ENCODE results near the gene SHROOM3. TPM values are rescaled to one million over a fixed set of nuclear protein-coding genes. Genes with fewer than 3 reads are reported as not detected.

SHROOM3 gene
- total RNA-seq, 1 donor from 2014 or later, result 54.9 TPM

DNA sequence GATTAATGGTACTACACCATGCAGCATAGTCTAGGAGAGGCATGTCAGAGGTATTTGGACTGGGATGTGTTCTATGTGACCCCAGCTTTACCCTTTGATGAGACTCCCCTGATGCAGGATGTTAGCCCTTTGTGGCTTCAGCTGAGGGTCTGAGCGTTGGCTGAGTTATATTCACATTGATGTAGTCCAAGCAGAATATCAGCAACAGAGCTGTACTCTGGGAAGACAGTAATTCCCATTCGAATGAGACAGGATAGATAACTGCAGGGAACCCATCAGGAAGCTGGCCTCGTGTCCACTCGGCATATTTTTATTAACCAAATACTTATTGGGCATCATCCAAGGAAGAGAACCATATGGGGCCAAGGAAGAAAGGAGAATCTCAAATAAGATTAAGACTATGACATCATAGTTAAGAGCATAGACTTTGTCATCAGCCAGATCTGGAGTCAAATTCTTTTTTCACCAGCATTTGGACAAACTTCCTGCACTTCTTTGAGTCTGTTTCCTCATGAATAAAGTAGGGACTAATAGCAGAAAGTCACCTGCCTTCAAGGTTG is 264.8 kb downstream of the SHROOM3 start:
- no peak for DNase-seq (ENCODE audit: low spot score, unreplicated experiment)
- Mint-ChIP-seq H3K27me3 (no peaks in the 10 kb centered on the region), H3K9me3 (ENCODE audit: low read depth) (no peaks in the 10 kb centered on the region), H3K4me3 (ENCODE audit: low read depth) (no peak overlapping the region), H3K36me3 (ENCODE audit: insufficient read depth) (peaks cover 1% of the 10 kb centered on the region), H3K27ac (no peak overlapping the region), H3K4me1 (ENCODE audit: low read depth) (peaks cover 59% of the 10 kb centered on the region)
- TF ChIP-seq CTCF (IDR thresholded peaks at IDR 0.05; ENCODE audit: unreplicated experiment), result no peak

- Mint-ChIP-seq H3K27ac (peak overlapping the region; percentile 63), H3K4me3 (ENCODE audit: low read depth) (no peak overlapping the region), H3K27me3 (no peaks in the 10 kb centered on the region), H3K9me3 (ENCODE audit: low read depth) (no peaks in the 10 kb centered on the region), H3K4me1 (ENCODE audit: low read depth) (peaks cover 38% of the 10 kb centered on the region), H3K36me3 (ENCODE audit: insufficient read depth) (peaks cover 8% of the 10 kb centered on the region)
- no peak for DNase-seq (ENCODE audit: low spot score, unreplicated experiment)
- no peak for TF ChIP-seq CTCF (IDR thresholded peaks at IDR 0.05; ENCODE audit: unreplicated experiment)
Observed at GRCh38 chr4:76702440-76703122, 267.6 kb downstream of the SHROOM3 start.

DNA sequence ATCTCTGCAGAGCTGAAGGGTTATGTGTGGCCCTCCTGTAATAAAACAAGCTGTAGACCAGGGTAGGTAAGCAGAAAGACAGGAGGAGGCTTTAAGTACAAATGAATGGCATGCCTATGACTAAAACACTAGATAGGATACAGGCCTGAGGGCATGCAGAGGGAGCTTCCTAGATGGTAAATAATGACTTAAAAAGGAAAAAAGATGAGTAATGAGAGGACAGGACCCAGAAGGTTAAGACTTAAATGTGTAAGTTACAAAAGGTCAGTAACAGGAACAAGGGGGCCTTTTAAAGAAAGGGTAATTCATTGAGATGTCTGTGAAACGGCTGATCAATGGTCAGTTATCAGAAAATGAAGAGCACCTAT is 268.1 kb downstream of the SHROOM3 start:
- Mint-ChIP-seq H3K27ac (peak overlapping the region; percentile 63), H3K27me3 (no peaks in the 10 kb centered on the region), H3K9me3 (ENCODE audit: low read depth) (no peaks in the 10 kb centered on the region), H3K4me1 (ENCODE audit: low read depth) (peaks cover 39% of the 10 kb centered on the region), H3K36me3 (ENCODE audit: insufficient read depth) (peaks cover 8% of the 10 kb centered on the region), H3K4me3 (ENCODE audit: low read depth) (no peak overlapping the region)
- DNase-seq (ENCODE audit: low spot score, unreplicated experiment), result no peak
- TF ChIP-seq CTCF (IDR thresholded peaks at IDR 0.05; ENCODE audit: unreplicated experiment), result no peak

DNA sequence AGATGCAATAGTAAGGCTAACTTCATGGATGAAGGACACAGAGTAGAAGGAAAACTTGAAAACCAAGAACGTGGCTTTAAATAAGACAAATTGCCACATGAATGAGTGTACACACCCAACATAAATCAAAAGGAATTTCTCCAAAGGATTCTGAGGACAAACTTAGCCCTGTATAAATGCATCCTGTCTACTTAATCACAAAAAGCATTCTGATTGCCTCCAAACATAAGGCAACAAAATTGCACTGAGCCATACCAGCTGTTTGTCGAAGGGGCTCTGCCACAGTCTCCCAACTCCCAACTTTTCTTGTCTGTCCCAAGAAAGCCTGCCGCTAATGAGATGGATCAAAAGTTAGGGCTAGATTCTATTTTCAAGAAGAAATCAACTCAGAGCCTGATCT is 268.6 kb downstream of the SHROOM3 start:
- DNase-seq (ENCODE audit: low spot score, unreplicated experiment), result no peak
- Mint-ChIP-seq H3K36me3 (ENCODE audit: insufficient read depth) (peaks cover 9% of the 10 kb centered on the region), H3K4me1 (ENCODE audit: low read depth) (peaks cover 40% of the 10 kb centered on the region), H3K27ac (peak overlapping the region; percentile 63), H3K27me3 (no peaks in the 10 kb centered on the region), H3K4me3 (ENCODE audit: low read depth) (no peak overlapping the region), H3K9me3 (ENCODE audit: low read depth) (no peaks in the 10 kb centered on the region)
- TF ChIP-seq CTCF (IDR thresholded peaks at IDR 0.05; ENCODE audit: unreplicated experiment), result no peak

- peaks cover 36% of the 10 kb centered on the region for H3K4me1 Mint-ChIP-seq (ENCODE audit: low read depth)
- DNase-seq (ENCODE audit: low spot score, unreplicated experiment), result no peak
- peak overlapping the region; percentile 63 for H3K27ac Mint-ChIP-seq
- H3K9me3 Mint-ChIP-seq (ENCODE audit: low read depth), result no peaks in the 10 kb centered on the region
- no peak for TF ChIP-seq CTCF (IDR thresholded peaks at IDR 0.05; ENCODE audit: unreplicated experiment)
- no peaks in the 10 kb centered on the region for H3K27me3 Mint-ChIP-seq
- H3K36me3 Mint-ChIP-seq (ENCODE audit: insufficient read depth), result peaks cover 9% of the 10 kb centered on the region
- no peak overlapping the region for H3K4me3 Mint-ChIP-seq (ENCODE audit: low read depth)
Observed at GRCh38 chr4:76704133-76704881, 269.3 kb downstream of the SHROOM3 start.

Data from progenitor cell of endocrine pancreas (in vitro differentiated cells).